HG02571 (cell line): Measurements from ENCODE around the gene CHST13.
"Not testable (repeated sequence)": the region's sequence is repeated elsewhere in the genome, so short reads cannot be mapped to it uniquely, and the experiment has no call there.

Experiments used
- ATAC-seq: cut with Tn5 transposase; IDR thresholded peaks from one replicate; pipeline ENCODE4 v1.9.1; 2021; ENCODE audit warnings: mild to moderate bottlenecking, moderate library complexity; ENCODE audit not compliant: unreplicated experiment

CHST13 gene

GRCh38 chr3:126524429-126524988, 554 bp downstream of the CHST13 start:
- no peak for ATAC-seq

- ATAC-seq: no peak
These were observed 1.3 kb downstream of the CHST13 start for GRCh38 chr3:126525091-126525852.

- no peak for ATAC-seq
These were observed 2.1 kb downstream of the CHST13 start for GRCh38 chr3:126525853-126526667.

- ATAC-seq: no peak
These were observed 2.7 kb downstream of the CHST13 start for GRCh38 chr3:126526668-126527005.

GRCh38 chr3:126527006-126527405, 3.1 kb downstream of the CHST13 start:
- ATAC-seq: no peak

GRCh38 chr3:126527455-126528211, 3.7 kb downstream of the CHST13 start:
- no peak for ATAC-seq

GRCh38 chr3:126528419-126528799, 4.5 kb downstream of the CHST13 start:
- no peak for ATAC-seq

GRCh38 chr3:126528800-126529541, 5.0 kb downstream of the CHST13 start:
- no peak for ATAC-seq

GRCh38 chr3:126529585-126530170, 5.7 kb downstream of the CHST13 start:
- ATAC-seq: no peak

- ATAC-seq: no peak
These were observed 6.5 kb downstream of the CHST13 start for GRCh38 chr3:126530171-126531050.

GRCh38 chr3:126531051-126531330, 7.0 kb downstream of the CHST13 start:
- ATAC-seq: no peak

- ATAC-seq: no peak
These were observed 9.6 kb downstream of the CHST13 start for GRCh38 chr3:126533506-126533905.

GRCh38 chr3:126534716-126535115, 10.8 kb downstream of the CHST13 start:
- not testable (repeated sequence) for ATAC-seq

- no peak for ATAC-seq
These were observed 11.7 kb downstream of the CHST13 start for GRCh38 chr3:126535636-126536035.

- no peak for ATAC-seq
These were observed 12.2 kb downstream of the CHST13 start for GRCh38 chr3:126536126-126536525.

- no peak for ATAC-seq
These were observed 13.3 kb downstream of the CHST13 start for GRCh38 chr3:126537116-126537729.

- no peak for ATAC-seq
These were observed 13.9 kb downstream of the CHST13 start for GRCh38 chr3:126537730-126538281.

- no peak for ATAC-seq
These were observed 14.4 kb downstream of the CHST13 start for GRCh38 chr3:126538316-126538715.

GRCh38 chr3:126538966-126539365, 15.0 kb downstream of the CHST13 start:
- ATAC-seq: no peak
